GM12878 (cell line): Measurements from ENCODE around the gene ATXN1.

Experiments used
- CBFB ChIP-seq: IDR thresholded peaks from 2 replicates; pipeline ENCODE4 v1.6.1; 2016; ENCODE audit warnings: antibody characterized with exemption, low read depth
- MXI1 ChIP-seq: fragments of 150-350 bp; IDR thresholded peaks from 2 replicates; pipeline ENCODE4 v1.6.1; 2011; ENCODE audit warnings: low read depth, mild to moderate bottlenecking, inconsistent platforms, low read length, improper control_type of control experiment
- ZZZ3 ChIP-seq: IDR thresholded peaks from 2 replicates; pipeline ENCODE4 v1.6.1; 2011; ENCODE audit warnings: low read depth; ENCODE audit not compliant: control insufficient read depth, insufficient read length
- TF ChIP-seq, protein P1 (sequence below), 3 experiments: IDR thresholded peaks in 2 of 3; conservative IDR thresholded peaks in 1 of 3; 2 replicates each; pipeline ENCODE4 v1.5.1; 2011; ENCODE audit warnings: low read depth in 3 of 3, low read length in 3 of 3, mild to moderate bottlenecking in 3 of 3, control low read depth in 2 of 3, moderate library complexity in 2 of 3, inconsistent platforms in 1 of 3, mixed read lengths in 1 of 3; ENCODE audit not compliant: control insufficient read depth in 2 of 3, insufficient read depth in 1 of 3; ENCODE audit errors: extremely low read depth in 1 of 3
- TF ChIP-seq, protein P2 (sequence below): fragments of 450-650 bp; IDR thresholded peaks from 2 replicates; pipeline ENCODE4 v1.6.1; 2017; ENCODE audit warnings: mild to moderate bottlenecking, moderate library complexity

DNA sequence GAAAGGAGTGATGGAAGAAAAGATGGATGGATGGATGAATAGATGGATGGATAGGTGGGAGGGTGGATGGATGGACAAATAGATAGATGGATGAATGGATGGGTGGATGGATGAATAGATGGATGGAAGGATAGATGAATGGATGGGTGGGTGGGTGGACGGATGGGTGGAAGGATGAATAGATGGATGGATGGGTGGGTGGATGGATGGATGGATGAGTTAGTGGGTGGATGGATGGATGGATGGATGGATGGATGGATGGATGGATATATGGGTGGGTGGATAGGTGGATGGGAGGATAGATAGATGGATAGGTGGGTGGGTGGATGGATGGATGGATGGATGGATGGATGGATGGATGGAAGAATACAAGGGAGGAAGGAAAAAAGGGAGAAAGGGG is 82.2 kb downstream of the ATXN1 start:
- TF ChIP-seq, protein P1, sequence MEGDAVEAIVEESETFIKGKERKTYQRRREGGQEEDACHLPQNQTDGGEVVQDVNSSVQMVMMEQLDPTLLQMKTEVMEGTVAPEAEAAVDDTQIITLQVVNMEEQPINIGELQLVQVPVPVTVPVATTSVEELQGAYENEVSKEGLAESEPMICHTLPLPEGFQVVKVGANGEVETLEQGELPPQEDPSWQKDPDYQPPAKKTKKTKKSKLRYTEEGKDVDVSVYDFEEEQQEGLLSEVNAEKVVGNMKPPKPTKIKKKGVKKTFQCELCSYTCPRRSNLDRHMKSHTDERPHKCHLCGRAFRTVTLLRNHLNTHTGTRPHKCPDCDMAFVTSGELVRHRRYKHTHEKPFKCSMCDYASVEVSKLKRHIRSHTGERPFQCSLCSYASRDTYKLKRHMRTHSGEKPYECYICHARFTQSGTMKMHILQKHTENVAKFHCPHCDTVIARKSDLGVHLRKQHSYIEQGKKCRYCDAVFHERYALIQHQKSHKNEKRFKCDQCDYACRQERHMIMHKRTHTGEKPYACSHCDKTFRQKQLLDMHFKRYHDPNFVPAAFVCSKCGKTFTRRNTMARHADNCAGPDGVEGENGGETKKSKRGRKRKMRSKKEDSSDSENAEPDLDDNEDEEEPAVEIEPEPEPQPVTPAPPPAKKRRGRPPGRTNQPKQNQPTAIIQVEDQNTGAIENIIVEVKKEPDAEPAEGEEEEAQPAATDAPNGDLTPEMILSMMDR (IDR thresholded peaks at IDR 0.05 in 2 of 3, conservative IDR thresholded peaks at IDR 0.05 in 1 of 3; ENCODE audit: control insufficient read depth in 2 of 3, extremely low read depth in 1 of 3, insufficient read depth in 1 of 3, low read depth in 3 of 3, low read length in 3 of 3), result no peak
- TF ChIP-seq, protein P2, sequence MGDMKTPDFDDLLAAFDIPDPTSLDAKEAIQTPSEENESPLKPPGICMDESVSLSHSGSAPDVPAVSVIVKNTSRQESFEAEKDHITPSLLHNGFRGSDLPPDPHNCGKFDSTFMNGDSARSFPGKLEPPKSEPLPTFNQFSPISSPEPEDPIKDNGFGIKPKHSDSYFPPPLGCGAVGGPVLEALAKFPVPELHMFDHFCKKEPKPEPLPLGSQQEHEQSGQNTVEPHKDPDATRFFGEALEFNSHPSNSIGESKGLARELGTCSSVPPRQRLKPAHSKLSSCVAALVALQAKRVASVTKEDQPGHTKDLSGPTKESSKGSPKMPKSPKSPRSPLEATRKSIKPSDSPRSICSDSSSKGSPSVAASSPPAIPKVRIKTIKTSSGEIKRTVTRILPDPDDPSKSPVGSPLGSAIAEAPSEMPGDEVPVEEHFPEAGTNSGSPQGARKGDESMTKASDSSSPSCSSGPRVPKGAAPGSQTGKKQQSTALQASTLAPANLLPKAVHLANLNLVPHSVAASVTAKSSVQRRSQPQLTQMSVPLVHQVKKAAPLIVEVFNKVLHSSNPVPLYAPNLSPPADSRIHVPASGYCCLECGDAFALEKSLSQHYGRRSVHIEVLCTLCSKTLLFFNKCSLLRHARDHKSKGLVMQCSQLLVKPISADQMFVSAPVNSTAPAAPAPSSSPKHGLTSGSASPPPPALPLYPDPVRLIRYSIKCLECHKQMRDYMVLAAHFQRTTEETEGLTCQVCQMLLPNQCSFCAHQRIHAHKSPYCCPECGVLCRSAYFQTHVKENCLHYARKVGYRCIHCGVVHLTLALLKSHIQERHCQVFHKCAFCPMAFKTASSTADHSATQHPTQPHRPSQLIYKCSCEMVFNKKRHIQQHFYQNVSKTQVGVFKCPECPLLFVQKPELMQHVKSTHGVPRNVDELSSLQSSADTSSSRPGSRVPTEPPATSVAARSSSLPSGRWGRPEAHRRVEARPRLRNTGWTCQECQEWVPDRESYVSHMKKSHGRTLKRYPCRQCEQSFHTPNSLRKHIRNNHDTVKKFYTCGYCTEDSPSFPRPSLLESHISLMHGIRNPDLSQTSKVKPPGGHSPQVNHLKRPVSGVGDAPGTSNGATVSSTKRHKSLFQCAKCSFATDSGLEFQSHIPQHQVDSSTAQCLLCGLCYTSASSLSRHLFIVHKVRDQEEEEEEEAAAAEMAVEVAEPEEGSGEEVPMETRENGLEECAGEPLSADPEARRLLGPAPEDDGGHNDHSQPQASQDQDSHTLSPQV, result no peak
- TF ChIP-seq MXI1 (no peak), CBFB (no peak), ZZZ3 (no peak)
